ENCODE results near the gene SH2D4B. TPM values are rescaled to one million over a fixed set of nuclear protein-coding genes. Genes with fewer than 3 reads are reported as not detected.

SH2D4B gene
- total RNA-seq, 1 donor from 2014 or later: 1.4 TPM

DNA sequence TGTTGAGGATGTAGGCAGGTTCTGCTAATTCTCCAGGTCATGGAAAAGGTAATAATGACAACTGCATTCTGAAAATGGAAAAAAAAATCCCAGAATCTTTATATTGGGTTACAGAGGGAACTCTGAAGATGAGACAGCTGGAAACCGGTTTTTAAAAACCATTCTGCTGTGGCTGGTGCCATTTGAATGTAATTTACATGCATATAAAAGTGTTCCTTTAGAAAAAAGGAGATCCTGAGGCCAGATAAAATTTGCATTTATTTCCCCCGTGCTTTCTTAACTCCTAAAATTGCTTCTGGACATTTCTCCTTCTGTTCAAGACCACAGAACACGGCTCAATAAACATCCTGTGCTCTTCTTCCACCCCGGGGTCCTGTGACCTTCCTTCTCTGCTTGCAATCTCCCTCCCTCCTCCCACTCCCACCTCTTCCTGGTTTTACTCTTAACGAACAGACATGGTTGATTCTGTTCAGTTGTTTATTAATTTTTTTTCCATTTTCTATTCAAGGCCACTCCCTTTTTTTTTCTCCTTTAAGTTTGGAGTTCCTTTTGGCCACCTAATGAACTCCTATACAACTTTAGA is 41.6 kb downstream of the SH2D4B start:
- Histone ChIP-seq H3K27ac (no peak overlapping the region), H3K4me1 (no peaks in the 10 kb centered on the region), H3K4me3 (no peak overlapping the region), H3K36me3 (no peaks in the 10 kb centered on the region), H3K27me3 (ENCODE audit: low read depth) (no peaks in the 10 kb centered on the region), H3K9me3 (no peaks in the 10 kb centered on the region)
- intact Hi-C loops (cut with DNase I): no loop called here
- ATAC-seq: no peak
- TF ChIP-seq, protein P1, sequence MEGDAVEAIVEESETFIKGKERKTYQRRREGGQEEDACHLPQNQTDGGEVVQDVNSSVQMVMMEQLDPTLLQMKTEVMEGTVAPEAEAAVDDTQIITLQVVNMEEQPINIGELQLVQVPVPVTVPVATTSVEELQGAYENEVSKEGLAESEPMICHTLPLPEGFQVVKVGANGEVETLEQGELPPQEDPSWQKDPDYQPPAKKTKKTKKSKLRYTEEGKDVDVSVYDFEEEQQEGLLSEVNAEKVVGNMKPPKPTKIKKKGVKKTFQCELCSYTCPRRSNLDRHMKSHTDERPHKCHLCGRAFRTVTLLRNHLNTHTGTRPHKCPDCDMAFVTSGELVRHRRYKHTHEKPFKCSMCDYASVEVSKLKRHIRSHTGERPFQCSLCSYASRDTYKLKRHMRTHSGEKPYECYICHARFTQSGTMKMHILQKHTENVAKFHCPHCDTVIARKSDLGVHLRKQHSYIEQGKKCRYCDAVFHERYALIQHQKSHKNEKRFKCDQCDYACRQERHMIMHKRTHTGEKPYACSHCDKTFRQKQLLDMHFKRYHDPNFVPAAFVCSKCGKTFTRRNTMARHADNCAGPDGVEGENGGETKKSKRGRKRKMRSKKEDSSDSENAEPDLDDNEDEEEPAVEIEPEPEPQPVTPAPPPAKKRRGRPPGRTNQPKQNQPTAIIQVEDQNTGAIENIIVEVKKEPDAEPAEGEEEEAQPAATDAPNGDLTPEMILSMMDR (IDR thresholded peaks at IDR 0.05): no peak
- DNase-seq: no peak

DNA sequence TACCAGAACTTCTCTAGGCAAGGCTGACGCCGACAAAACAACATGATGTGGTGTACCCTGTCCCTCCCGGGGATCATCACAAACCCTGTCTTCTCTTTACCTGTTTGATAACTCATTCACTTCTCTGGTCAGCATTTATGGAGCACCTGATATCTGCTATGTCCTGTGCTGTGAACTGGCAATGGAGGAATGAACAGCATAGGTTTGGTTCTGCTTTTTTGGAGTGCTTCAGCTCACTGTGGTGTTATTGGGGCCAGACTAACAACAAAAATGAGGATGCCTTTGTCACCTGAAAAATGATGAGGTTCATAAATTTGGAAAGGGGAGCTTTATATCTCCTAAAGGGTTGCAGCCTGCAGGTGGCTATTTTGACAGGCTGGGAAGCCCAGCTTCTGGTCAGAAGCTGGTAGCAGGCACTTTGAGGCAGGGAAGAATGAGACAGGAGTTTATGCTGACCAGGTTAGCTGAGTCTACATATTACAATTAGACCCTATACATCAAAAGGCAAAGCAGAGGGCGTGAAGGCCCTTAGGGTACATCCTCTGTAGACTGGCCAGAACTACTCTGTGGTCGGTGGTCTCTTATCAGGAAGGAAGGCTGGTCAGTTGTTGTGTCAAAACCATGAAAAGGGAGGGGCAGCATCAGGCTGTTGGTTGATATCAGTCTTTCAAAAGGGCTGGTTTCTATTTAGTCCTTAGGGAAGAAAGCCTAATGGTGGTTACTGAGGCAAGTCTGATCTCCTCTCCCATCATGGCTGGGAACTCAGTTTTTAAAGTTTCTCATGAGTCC is 42.3 kb downstream of the SH2D4B start:
- intact Hi-C loops (cut with DNase I): no loop called here
- no peak for ATAC-seq

DNA sequence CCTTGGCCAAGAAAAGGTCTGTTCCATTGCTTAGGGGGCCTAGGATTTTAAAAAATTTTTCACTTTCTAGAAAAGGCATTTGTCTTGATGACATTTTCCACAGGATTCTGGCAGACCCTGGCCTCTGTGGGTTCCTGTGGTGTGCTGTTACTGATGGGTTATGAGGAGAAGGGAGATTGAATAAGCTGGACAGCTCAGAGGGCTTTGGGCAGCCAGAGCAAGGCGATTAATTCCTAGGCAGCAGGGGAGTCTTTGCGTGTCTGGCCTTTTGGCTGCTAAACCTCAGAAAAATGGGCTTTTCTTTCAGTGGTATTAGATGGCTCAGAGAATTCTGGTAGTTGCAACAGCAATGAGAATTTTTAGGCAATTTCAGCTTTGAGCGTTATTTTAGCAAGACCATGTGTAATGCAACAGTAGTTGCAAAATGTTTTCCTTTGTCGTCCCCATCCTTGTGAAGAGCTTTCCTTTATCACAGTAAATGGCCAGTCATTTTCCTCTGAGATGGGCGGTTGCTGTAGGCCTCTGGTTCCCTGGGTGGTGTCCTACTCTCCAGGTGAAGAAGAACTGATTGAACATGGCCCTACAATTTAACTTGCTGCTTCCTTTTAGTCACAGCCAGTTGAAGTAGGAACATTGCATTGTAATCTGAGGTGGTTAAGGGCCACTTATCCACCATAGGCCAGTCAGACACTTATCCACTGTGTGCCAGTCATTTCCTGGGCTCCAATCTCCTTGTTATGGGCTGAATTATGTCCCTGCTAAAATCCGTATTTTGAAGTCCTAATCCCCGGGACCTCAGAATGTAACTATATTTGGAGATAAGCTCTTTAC is 43.2 kb downstream of the SH2D4B start:
- Histone ChIP-seq H3K4me1 (no peaks in the 10 kb centered on the region), H3K36me3 (no peaks in the 10 kb centered on the region), H3K27me3 (ENCODE audit: low read depth) (no peaks in the 10 kb centered on the region), H3K9me3 (no peaks in the 10 kb centered on the region), H3K4me3 (no peak overlapping the region), H3K27ac (no peak overlapping the region)
- intact Hi-C loops (cut with DNase I): no loop called here
- DNase-seq (no peak), ATAC-seq (peak; percentile 54 to 63)
- TF ChIP-seq, protein P1 (IDR thresholded peaks at IDR 0.05): no peak

More for the DNA sequence above, 42.3 kb downstream of the SH2D4B start:
- TF ChIP-seq, protein P1 (IDR thresholded peaks at IDR 0.05): no peak
- H3K9me3 ChIP-seq: no peaks in the 10 kb centered on the region
- no peak for DNase-seq
- no peaks in the 10 kb centered on the region for H3K36me3 ChIP-seq
- no peaks in the 10 kb centered on the region for H3K27me3 ChIP-seq (ENCODE audit: low read depth)
- no peak overlapping the region for H3K27ac ChIP-seq
- H3K4me3 ChIP-seq: no peak overlapping the region
- no peaks in the 10 kb centered on the region for H3K4me1 ChIP-seq

DNA sequence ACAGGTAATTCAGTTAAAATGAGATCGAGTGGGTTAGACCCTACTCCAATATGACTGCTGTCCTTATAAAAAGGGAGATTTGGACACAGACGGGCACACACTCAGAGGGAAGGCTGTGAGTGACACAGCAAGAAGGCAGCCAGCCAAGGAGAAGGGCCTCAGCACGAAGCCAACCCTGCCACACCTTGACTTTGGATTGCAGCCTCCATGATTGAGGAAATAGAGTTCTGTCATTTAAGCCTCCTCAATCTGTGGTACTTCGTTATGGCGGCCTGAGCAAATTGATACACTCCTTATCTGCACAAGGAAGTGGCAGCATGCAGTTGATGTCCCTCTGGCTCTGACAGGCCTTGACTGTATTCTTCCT is 43.8 kb downstream of the SH2D4B start:
- Histone ChIP-seq H3K36me3 (no peaks in the 10 kb centered on the region), H3K27me3 (ENCODE audit: low read depth) (no peaks in the 10 kb centered on the region), H3K9me3 (no peaks in the 10 kb centered on the region), H3K27ac (no peak overlapping the region), H3K4me1 (no peaks in the 10 kb centered on the region), H3K4me3 (no peak overlapping the region)
- TF ChIP-seq, protein P1 (IDR thresholded peaks at IDR 0.05): no peak
- ATAC-seq: peak in 1 of 2 donors; percentile 38
- intact Hi-C loops (cut with DNase I): no loop called here
- no peak for DNase-seq

DNA sequence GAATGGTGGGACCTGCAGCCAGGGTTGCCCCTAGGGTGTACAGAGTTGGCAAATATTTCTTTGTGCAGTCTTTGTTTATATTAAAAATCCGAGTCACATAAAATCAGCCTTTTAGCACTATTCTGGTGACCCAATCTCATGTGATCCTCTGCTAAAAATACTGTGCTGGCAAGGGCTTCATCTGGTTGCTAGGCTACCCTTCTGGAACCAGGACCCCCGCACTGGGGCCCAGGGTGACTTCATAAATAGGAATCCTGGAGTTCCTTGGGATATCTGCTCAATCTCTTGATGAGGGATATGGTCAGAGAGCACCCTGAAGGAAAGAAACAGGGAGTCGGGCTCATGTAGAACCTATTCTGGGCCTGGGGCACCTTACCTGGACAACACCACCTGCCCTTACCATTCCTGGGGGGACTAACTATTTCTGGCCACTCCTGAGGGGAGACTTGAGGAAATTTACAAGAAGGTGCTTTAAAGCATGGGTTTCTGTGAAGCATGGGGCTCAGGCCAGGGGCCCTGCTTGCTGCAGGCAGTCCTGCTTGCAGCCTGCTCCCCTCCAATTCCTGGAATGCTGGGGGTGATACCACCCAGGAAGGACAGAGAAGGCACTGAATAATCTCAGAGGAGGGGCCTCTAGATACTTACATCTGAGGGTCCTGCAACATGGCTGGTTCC is 44.7 kb downstream of the SH2D4B start:
- DNase-seq (no peak), ATAC-seq (no peak)
- Histone ChIP-seq H3K27me3 (ENCODE audit: low read depth) (no peaks in the 10 kb centered on the region), H3K36me3 (no peaks in the 10 kb centered on the region), H3K4me1 (no peaks in the 10 kb centered on the region), H3K9me3 (no peaks in the 10 kb centered on the region), H3K4me3 (no peak overlapping the region), H3K27ac (no peak overlapping the region)
- intact Hi-C loops (cut with DNase I): no loop called here
- TF ChIP-seq, protein P1 (IDR thresholded peaks at IDR 0.05): no peak
